ENCODE data around the gene MRPL39.

MRPL39 gene

DNA sequence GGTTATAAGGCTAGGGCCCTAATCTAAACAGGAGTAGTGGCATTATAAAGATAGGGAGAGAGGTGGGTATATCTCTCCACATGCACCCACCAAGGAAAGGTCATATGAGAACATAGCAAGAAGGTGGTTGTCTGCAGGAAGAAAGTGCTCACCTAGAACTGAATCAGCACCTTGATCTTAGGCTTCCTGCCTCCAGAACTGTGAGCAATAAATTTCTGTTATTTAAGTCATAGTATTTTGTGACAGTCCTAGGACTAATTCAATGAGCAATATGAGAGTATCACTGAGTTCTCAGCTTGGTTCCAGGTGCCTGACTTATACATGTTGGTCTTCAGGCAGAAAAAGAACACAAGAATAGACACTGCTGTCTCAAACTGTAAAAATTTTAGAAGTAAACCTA, 51.8 kb downstream of the MRPL39 start:
- no peak for TF ChIP-seq ZFX (IDR thresholded peaks at IDR 0.05)
- TF ChIP-seq, protein P1, sequence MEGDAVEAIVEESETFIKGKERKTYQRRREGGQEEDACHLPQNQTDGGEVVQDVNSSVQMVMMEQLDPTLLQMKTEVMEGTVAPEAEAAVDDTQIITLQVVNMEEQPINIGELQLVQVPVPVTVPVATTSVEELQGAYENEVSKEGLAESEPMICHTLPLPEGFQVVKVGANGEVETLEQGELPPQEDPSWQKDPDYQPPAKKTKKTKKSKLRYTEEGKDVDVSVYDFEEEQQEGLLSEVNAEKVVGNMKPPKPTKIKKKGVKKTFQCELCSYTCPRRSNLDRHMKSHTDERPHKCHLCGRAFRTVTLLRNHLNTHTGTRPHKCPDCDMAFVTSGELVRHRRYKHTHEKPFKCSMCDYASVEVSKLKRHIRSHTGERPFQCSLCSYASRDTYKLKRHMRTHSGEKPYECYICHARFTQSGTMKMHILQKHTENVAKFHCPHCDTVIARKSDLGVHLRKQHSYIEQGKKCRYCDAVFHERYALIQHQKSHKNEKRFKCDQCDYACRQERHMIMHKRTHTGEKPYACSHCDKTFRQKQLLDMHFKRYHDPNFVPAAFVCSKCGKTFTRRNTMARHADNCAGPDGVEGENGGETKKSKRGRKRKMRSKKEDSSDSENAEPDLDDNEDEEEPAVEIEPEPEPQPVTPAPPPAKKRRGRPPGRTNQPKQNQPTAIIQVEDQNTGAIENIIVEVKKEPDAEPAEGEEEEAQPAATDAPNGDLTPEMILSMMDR (conservative IDR thresholded peaks at IDR 0.05), result no peak
- H3K27ac ChIP-seq, result no peak overlapping the region

- no peak overlapping the region for H3K27ac ChIP-seq
- TF ChIP-seq, protein P1 (conservative IDR thresholded peaks at IDR 0.05), result no peak
- no peak for TF ChIP-seq ZFX (IDR thresholded peaks at IDR 0.05)
Measured at GRCh38 chr21:25552856-25553255, 54.4 kb downstream of the MRPL39 start.

DNA sequence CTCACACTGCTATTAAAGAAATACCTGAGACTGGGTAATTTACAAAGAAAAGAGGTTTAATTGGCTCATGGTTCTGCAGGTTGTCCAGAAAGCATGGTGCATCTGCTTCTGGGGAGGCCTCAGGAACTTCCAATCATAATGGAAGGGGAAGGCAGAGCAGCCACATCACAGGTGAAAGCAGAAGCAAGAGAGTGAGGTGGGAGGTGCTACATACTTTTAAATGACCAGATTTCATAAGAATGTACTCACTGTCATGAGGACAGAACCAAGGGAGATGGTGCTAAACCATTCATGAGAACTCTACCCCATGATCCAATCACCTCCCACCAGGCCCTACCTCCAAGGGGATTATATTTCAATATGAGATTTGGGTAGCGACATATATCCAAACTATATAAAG, 55.7 kb downstream of the MRPL39 start:
- no peak for TF ChIP-seq ZFX (IDR thresholded peaks at IDR 0.05)
- TF ChIP-seq, protein P1 (conservative IDR thresholded peaks at IDR 0.05), result no peak
- H3K27ac ChIP-seq, result no peak overlapping the region

- TF ChIP-seq, protein P1 (conservative IDR thresholded peaks at IDR 0.05), result no peak
- no peak for TF ChIP-seq ZFX (IDR thresholded peaks at IDR 0.05)
- H3K27ac ChIP-seq, result no peak overlapping the region
Measured at GRCh38 chr21:25550352-25551120, 56.7 kb downstream of the MRPL39 start.

DNA sequence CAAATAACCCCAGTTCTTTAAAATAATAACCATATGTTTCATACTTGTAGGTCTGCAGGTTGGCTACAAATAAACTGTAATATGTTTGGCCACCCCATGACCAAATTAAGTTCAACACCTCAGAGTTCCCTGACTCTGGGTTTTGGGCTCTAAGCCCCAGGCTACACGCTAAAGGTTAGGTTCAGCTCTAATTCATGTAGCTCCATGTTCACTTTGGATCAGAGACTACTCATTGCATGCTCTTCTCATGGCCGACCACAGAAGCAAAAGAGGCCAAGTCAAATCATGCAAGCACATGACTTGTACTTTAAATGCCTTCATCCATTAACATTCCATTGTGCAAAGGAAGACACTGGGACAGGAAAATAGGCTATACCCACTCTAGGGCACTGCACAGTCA, 66.2 kb downstream of the MRPL39 start:
- no peak overlapping the region for H3K27ac ChIP-seq
- no peak for TF ChIP-seq ZFX (IDR thresholded peaks at IDR 0.05)
- TF ChIP-seq, protein P1 (conservative IDR thresholded peaks at IDR 0.05), result no peak

DNA sequence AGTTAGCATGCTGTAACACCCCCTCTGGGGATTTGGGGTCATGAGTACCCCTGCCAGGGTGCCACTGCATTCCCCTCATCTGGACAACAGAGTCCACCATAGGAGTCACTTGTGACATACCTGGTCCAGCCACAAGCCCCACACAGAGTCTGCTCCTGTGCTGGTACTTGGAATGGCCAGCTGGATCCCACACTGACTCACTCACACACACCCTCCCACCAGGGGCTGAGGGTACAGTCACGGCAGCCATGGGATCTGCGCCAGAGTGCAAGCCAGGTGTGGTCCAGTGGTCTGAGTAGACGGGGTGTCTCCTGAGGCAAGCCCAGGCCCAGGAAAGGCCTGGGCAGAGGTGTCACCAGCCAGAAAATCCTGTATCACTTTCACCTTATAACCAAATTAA, 67.7 kb downstream of the MRPL39 start:
- H3K27ac ChIP-seq, result no peak overlapping the region
- TF ChIP-seq, protein P1 (conservative IDR thresholded peaks at IDR 0.05), result no peak
- TF ChIP-seq ZFX (IDR thresholded peaks at IDR 0.05), result no peak

DNA sequence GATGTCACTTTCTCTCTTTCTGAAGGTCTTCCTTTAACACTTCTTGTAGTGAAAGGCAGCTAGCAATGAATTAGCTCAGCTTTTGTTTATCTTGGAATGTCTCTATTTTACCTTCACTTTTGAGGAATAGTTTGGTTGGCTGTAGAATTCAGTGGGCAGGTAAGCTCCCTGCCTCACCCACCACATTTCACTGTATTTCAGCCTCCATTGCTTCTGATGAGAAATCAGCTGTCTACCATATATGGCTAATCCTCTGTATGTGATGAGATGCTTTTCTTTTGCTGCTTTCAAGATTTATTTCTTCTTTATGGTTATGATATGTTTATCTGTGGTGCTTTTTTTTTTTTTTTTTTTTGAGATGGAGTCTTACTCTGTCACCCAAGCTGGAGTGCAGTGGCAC, 70.1 kb downstream of the MRPL39 start:
- TF ChIP-seq ZFX (IDR thresholded peaks at IDR 0.05), result no peak
- TF ChIP-seq, protein P1 (conservative IDR thresholded peaks at IDR 0.05), result no peak
- no peak overlapping the region for H3K27ac ChIP-seq

All from C4-2B (cell line).